Coronary artery (tissue), 2 donors: ENCODE results near the gene C9orf40.

Experiments
- DNase-seq: peaks from one replicate; pipeline ENCODE4 v3.0.0-alpha.2; 2017; ENCODE audit warnings: low spot score
- H3K27ac ChIP-seq, 2 donors: fragments of 200-600 bp; sonication (generic); one replicate each; pipeline ENCODE4 v1.5.1; 2016 to 2019
- H3K4me3 ChIP-seq: fragments of 200-600 bp; sonication (generic); 2 replicates; pipeline ENCODE4 v1.5.1; 2016; ENCODE audit warnings: mild to moderate bottlenecking, moderate library complexity
- TF ChIP-seq, protein P1 (sequence below): fragments of 200-600 bp; sonication (generic); IDR thresholded peaks from one replicate; pipeline ENCODE4 v1.5.1; 2019; ENCODE audit warnings: antibody characterized with exemption

The C9orf40 gene

DNA sequence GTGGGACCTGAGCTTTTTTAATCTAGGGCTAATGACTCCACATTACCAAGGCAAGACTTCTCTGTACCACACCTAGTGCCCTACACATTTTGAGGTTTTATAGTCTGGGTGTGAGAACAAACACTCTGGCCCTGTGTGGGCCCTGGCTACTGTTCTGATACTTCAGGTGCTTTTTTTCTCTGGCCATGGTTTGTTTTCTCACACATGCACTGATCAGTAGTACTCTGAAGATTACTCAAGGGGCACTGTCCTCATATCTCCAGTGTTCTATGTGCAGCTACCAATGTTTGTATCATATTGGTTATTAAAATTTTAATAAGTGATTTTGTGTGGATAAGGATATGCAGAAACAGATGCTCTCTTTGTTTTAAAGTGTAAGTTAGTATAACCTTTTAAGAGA, 5.9 kb upstream of the C9orf40 start:
- no peak overlapping the region for H3K4me3 ChIP-seq
- no peak overlapping the region for H3K27ac ChIP-seq
- TF ChIP-seq, protein P1, sequence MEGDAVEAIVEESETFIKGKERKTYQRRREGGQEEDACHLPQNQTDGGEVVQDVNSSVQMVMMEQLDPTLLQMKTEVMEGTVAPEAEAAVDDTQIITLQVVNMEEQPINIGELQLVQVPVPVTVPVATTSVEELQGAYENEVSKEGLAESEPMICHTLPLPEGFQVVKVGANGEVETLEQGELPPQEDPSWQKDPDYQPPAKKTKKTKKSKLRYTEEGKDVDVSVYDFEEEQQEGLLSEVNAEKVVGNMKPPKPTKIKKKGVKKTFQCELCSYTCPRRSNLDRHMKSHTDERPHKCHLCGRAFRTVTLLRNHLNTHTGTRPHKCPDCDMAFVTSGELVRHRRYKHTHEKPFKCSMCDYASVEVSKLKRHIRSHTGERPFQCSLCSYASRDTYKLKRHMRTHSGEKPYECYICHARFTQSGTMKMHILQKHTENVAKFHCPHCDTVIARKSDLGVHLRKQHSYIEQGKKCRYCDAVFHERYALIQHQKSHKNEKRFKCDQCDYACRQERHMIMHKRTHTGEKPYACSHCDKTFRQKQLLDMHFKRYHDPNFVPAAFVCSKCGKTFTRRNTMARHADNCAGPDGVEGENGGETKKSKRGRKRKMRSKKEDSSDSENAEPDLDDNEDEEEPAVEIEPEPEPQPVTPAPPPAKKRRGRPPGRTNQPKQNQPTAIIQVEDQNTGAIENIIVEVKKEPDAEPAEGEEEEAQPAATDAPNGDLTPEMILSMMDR, result no peak
- DNase-seq, result no peak

DNA sequence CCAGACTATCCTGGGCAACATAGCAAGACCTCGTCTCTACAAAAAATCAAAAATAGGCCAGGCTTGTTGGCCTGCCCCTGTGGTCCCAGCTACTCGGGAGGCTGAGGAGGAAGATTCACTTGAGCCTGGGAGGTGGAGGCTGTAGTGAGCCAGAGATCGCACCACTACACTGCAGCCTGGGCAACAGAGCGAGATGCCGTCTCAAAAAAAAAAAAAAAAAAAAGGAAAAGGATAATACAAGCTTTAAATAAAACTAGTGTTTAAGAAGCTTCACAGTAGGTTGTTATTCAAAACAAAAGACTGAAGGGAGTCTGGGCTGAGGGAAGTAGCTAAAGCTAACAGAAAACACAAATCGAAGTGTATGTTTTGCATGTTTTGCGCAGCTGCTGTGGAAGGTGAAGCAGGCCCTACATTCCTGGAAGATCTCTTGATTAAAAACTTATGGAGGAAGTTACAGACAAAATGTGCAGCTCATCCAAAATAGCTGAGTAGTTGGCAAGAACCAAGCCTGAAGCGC, 581 bp upstream of the C9orf40 start:
- DNase-seq, result no peak
- H3K4me3 ChIP-seq, result peak overlapping the region; percentile 90
- H3K27ac ChIP-seq, result peak overlapping the region; percentile 86 to 97
- TF ChIP-seq, protein P1, result no peak

DNA sequence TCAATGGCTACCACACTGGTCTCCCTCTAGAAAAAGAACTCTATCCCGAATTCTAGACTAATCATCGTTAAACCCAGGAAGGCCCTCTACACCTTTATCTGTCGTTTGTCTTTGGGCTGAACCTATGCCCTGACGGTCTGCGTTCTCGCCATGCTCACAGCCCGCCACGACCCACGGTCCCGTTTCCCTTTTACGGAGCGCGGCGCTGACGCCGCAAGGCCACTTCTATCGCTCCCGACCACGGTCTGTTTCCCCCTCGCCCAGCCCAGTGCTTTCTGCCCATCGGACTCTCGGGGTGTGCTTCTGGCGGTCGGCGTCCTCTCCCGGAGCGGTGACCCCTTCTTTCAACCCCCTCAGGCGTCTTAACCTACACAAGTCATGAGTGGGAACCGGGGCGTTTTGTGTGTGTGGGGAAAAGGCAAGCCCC, 974 bp downstream of the C9orf40 start:
- Histone ChIP-seq H3K4me3 (peak overlapping the region; percentile 90), H3K27ac (peak overlapping the region; percentile 86 to 97)
- peak; percentile 79 for DNase-seq
- TF ChIP-seq, protein P1, result no peak

DNA sequence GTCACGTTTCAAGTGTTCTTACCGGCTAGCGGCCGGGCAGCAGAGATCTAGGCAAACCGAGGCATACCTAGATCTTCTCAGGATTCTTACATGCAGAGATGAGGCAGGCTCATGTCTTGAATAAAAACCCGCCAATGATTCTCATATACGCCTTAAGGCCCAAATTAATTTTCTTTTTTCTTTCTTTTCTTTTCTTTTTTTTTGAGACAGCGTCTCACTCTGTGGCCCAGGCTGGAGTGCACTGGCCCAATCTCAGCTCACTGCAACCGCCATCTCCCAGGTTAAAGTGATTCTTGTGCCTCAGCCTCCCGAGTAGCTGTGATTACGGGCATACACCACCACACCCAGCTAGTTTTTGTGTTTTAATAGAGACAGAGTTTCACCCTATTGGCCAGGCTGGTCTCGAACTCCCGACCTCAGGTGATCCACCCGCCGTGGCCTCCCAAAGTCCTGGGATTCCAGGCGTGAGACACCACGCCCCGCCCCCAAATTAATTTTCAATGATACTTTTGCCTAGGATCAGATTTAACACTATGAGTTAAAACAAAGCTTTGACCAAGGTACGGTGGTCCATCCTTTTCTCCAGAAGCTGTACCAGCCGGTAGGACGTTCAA, 1.5 kb downstream of the C9orf40 start:
- peak overlapping the region; percentile 90 for H3K4me3 ChIP-seq
- TF ChIP-seq, protein P1, result no peak
- DNase-seq, result no peak
- H3K27ac ChIP-seq, result peak overlapping the region; percentile 86 to 97

DNA sequence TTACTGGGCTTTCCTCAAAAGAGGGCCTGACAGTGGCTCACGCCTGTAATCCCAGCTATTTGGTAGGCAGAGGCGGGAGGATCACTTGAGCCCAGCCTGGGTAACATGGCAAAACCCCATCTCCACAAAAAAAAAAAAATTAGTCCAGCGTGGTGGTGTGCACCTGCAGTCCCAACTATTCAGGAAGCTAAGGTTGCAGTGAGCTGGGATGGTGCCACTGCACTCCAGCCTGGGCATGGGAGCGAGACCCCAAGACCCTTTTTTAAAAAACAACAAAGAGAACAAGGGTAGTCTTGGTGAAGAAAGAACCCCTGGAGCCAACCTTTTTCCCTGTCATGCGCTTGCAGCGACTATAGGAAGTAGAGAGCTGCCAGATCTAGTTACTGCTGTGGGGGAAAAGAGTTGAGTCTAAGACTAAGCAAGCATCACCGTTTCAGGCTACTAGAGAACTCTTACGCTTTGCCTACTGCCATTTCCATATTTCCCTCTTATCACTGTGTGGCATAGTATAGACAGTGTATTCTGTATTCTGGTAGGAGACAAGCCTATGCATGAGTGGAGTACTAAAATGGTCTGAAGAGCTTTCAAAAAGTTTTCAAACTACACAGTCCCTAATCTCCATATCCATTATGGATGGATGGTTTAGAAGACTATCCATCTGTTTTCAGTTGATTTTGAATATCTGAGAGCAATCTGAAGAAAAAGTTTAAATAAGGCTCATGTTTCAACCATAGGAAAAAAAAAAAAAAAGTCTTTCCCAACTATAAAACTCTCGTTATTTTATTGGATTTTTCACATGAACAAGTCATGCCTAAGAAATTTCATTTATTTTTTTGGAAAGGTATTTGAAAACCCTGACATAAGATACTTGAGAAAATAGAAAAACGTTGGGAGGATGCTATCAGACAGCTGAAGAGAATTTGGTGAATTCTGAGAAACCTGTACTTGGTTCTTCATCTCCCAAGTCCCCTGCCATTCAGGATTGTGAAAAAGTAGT, 2.6 kb downstream of the C9orf40 start:
- TF ChIP-seq, protein P1, result no peak
- no peak for DNase-seq
- H3K4me3 ChIP-seq, result no peak overlapping the region
- H3K27ac ChIP-seq, result no peak overlapping the region

DNA sequence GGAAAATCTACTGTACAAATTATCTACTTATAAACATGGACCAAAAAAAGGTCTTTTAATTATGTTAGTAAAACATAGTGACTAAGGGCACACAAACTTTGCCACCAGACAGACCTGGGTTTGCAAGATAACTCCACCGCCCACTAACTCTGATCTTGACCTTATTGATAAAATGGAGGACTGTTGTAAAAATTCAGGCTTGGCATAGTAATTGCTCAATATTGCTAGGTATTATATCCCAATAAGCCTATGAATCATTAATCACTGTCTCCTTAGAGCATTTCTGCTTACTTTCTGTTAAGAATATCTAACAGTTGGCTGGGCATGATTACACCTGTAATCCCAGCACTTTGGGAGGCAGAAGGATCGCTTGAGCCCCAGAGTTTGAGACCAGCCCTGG, 3.8 kb downstream of the C9orf40 start:
- no peak for DNase-seq
- H3K4me3 ChIP-seq, result no peak overlapping the region
- TF ChIP-seq, protein P1, result no peak
- H3K27ac ChIP-seq, result no peak overlapping the region
